H9 (cell line): ENCODE measurements around the gene TLE6. TPM values are rescaled to one million over a fixed set of nuclear protein-coding genes. Genes with fewer than 3 reads are reported as not detected.

Source experiments
- DNase-seq: peaks from one replicate; pipeline ENCODE4 v3.0.0-alpha.2; 2017
- H2AFZ ChIP-seq: one replicate; pipeline ENCODE4 v1.6.1; 2013; ENCODE audit warnings: mild to moderate bottlenecking, low read length, control low read depth, moderate library complexity
- H2AK5ac ChIP-seq: 2 replicates; pipeline ENCODE4 v1.6.1; 2013; ENCODE audit warnings: low read length, control low read depth, mixed read lengths; ENCODE audit not compliant: insufficient read length
- H2BK120ac ChIP-seq: one replicate; pipeline ENCODE4 v1.6.1; 2013; ENCODE audit warnings: low read depth, mild to moderate bottlenecking, low read length, control low read depth, inconsistent platforms; ENCODE audit not compliant: poor library complexity, severe bottlenecking
- H2BK12ac ChIP-seq: 2 replicates; pipeline ENCODE4 v1.6.1; 2013; ENCODE audit warnings: low read length, control low read depth, mixed read lengths, low read depth; ENCODE audit not compliant: insufficient read length
- H2BK15ac ChIP-seq: 2 replicates; pipeline ENCODE4 v1.6.1; 2013; ENCODE audit warnings: low read depth, low read length, control low read depth
- H2BK20ac ChIP-seq: one replicate; pipeline ENCODE4 v1.6.1; 2013; ENCODE audit warnings: low read depth, mild to moderate bottlenecking, low read length, control low read depth, inconsistent platforms; ENCODE audit not compliant: poor library complexity, severe bottlenecking
- H2BK5ac ChIP-seq: 2 replicates; pipeline ENCODE4 v1.6.1; 2013; ENCODE audit warnings: low read length, control low read depth, mixed read lengths; ENCODE audit not compliant: insufficient read length
- H3K14ac ChIP-seq: 2 replicates; pipeline ENCODE4 v1.6.1; 2013; ENCODE audit warnings: low read length, control low read depth; ENCODE audit not compliant: insufficient read depth
- H3K18ac ChIP-seq: 2 replicates; pipeline ENCODE4 v1.6.1; 2013; ENCODE audit warnings: low read depth, mild to moderate bottlenecking, mixed read lengths, low read length, control low read depth; ENCODE audit not compliant: insufficient read length
- H3K23ac ChIP-seq: 2 replicates; pipeline ENCODE4 v1.6.1; 2013; ENCODE audit warnings: low read length, control low read depth, mixed read lengths, low read depth; ENCODE audit not compliant: insufficient read length
- H3K23me2 ChIP-seq: 2 replicates; pipeline ENCODE4 v1.6.1; 2013; ENCODE audit warnings: low read depth, mild to moderate bottlenecking, mixed read lengths, low read length, control low read depth; ENCODE audit not compliant: insufficient read length, poor library complexity, severe bottlenecking
- H3K27ac ChIP-seq: 2 replicates; pipeline ENCODE4 v1.5.1; 2013; ENCODE audit warnings: low read length, control low read depth, mixed read lengths, low read depth; ENCODE audit not compliant: insufficient read length
- H3K27me3 ChIP-seq: 2 replicates; pipeline ENCODE4 v1.6.1; 2013; ENCODE audit warnings: low read length, control low read depth, inconsistent platforms; ENCODE audit not compliant: insufficient read depth
- H3K4ac ChIP-seq: 2 replicates; pipeline ENCODE4 v1.6.1; 2013; ENCODE audit warnings: low read depth, mild to moderate bottlenecking, control low read depth, inconsistent platforms, low read length, moderate library complexity
- H3K4me1 ChIP-seq: 2 replicates; pipeline ENCODE4 v1.6.1; 2013; ENCODE audit warnings: low read length, control low read depth, inconsistent platforms; ENCODE audit not compliant: insufficient read depth
- H3K4me2 ChIP-seq: 2 replicates; pipeline ENCODE4 v1.6.1; 2013; ENCODE audit warnings: low read length, control low read depth, mixed read lengths; ENCODE audit not compliant: insufficient read length, insufficient read depth
- H3K56ac ChIP-seq: 2 replicates; pipeline ENCODE4 v1.6.1; 2013; ENCODE audit warnings: low read depth, mild to moderate bottlenecking, mixed read lengths, low read length, control low read depth; ENCODE audit not compliant: insufficient read length
- H3K79me1 ChIP-seq: 2 replicates; pipeline ENCODE4 v1.6.1; 2013; ENCODE audit warnings: low read depth, mild to moderate bottlenecking, moderate library complexity, low read length, control low read depth, inconsistent platforms; ENCODE audit not compliant: insufficient read depth, poor library complexity, severe bottlenecking
- H3K79me2 ChIP-seq: 2 replicates; pipeline ENCODE4 v1.6.1; 2013; ENCODE audit warnings: low read length, control low read depth, inconsistent platforms; ENCODE audit not compliant: insufficient read depth
- H3K9ac ChIP-seq: 2 replicates; pipeline ENCODE4 v1.6.1; 2013; ENCODE audit warnings: low read length, control low read depth, mixed read lengths; ENCODE audit not compliant: insufficient read length; ENCODE audit errors: extremely low read depth
- H3K9me3 ChIP-seq: one replicate; pipeline ENCODE4 v1.6.1; 2013; ENCODE audit warnings: low read depth, low read length, inconsistent platforms; ENCODE audit not compliant: control insufficient read depth
- H3T11ph ChIP-seq: one replicate; pipeline ENCODE4 v1.6.1; 2013; ENCODE audit warnings: mild to moderate bottlenecking, low read length, control low read depth, inconsistent platforms
- H4K20me1 ChIP-seq: one replicate; pipeline ENCODE4 v1.6.1; 2013; ENCODE audit not compliant: control insufficient read depth, insufficient read length, insufficient read depth
- H4K5ac ChIP-seq: 2 replicates; pipeline ENCODE4 v1.6.1; 2013; ENCODE audit warnings: low read depth, mild to moderate bottlenecking, mixed read lengths, low read length, control low read depth; ENCODE audit not compliant: insufficient read length
- H4K8ac ChIP-seq: replicated peaks from 2 replicates; pipeline ENCODE4 v1.6.1; 2013; ENCODE audit warnings: low read length, control low read depth, mixed read lengths, low read depth; ENCODE audit not compliant: insufficient read length
- H4K91ac ChIP-seq: 2 replicates; pipeline ENCODE4 v1.6.1; 2013; ENCODE audit warnings: low read depth, mild to moderate bottlenecking, moderate library complexity, mixed read lengths, low read length, control low read depth; ENCODE audit not compliant: insufficient read length
- H3K27ac Mint-ChIP-seq, 3 experiments: 2 replicates in 2 of 3; 3 replicates in 1 of 3; pipeline ENCODE4 v1.8.0; 2020 to 2021; ENCODE audit warnings: mixed read lengths in 3 of 3, mild to moderate bottlenecking in 1 of 3, moderate library complexity in 1 of 3
- H3K27me3 Mint-ChIP-seq: 2 replicates; pipeline ENCODE4 v1.8.0; 2021; ENCODE audit warnings: low read depth, mild to moderate bottlenecking, moderate library complexity, mixed read lengths
- H3K36me3 Mint-ChIP-seq, 3 experiments: 2 replicates in 2 of 3; 3 replicates in 1 of 3; pipeline ENCODE4 v1.8.0; 2020 to 2021; ENCODE audit warnings: low read depth in 3 of 3, mixed read lengths in 3 of 3; ENCODE audit not compliant: insufficient read depth in 1 of 3
- H3K4me1 Mint-ChIP-seq, 2 experiments: 2 replicates each; pipeline ENCODE4 v1.8.0; 2020; ENCODE audit warnings: mixed read lengths in 2 of 2
- H3K4me3 Mint-ChIP-seq, 2 experiments: 2 replicates in 1 of 2; 3 replicates in 1 of 2; pipeline ENCODE4 v1.8.0; 2020 to 2021; ENCODE audit warnings: mild to moderate bottlenecking in 2 of 2, mixed read lengths in 2 of 2, moderate library complexity in 1 of 2
- H3K9me3 Mint-ChIP-seq, 2 experiments: 2 replicates in 1 of 2; 3 replicates in 1 of 2; pipeline ENCODE4 v1.8.0; 2020; ENCODE audit warnings: mild to moderate bottlenecking in 2 of 2, mixed read lengths in 2 of 2, moderate library complexity in 1 of 2
- WGBS: extraction: QIAGEN DNeasy Blood & Tissue Kit; methylation state at CpG from one replicate; pipeline ENCODE4 v1.1.7; 2013; ENCODE audit warnings: missing lambda C conversion rate, low lambda C conversion rate, mixed read lengths; ENCODE audit not compliant: insufficient read length; ENCODE audit errors: extremely low coverage; 5-methylcytosine and 5-hydroxymethylcytosine counted together
- total RNA-seq: library from RNA; stranded (reverse); gene quantifications from 2 replicates; pipeline ENCODE4 v1.2.1, GENCODE V29; 2021
- TF ChIP-seq, protein P1 (sequence below): fragments of 200-600 bp; sonication (generic); conservative IDR thresholded peaks from 3 replicates; pipeline ENCODE4 v1.8.0; 2021; ENCODE audit warnings: antibody characterized with exemption, mild to moderate bottlenecking

The TLE6 gene
- total RNA-seq, 1 experiment from 2014 or later = 1.7 TPM

DNA sequence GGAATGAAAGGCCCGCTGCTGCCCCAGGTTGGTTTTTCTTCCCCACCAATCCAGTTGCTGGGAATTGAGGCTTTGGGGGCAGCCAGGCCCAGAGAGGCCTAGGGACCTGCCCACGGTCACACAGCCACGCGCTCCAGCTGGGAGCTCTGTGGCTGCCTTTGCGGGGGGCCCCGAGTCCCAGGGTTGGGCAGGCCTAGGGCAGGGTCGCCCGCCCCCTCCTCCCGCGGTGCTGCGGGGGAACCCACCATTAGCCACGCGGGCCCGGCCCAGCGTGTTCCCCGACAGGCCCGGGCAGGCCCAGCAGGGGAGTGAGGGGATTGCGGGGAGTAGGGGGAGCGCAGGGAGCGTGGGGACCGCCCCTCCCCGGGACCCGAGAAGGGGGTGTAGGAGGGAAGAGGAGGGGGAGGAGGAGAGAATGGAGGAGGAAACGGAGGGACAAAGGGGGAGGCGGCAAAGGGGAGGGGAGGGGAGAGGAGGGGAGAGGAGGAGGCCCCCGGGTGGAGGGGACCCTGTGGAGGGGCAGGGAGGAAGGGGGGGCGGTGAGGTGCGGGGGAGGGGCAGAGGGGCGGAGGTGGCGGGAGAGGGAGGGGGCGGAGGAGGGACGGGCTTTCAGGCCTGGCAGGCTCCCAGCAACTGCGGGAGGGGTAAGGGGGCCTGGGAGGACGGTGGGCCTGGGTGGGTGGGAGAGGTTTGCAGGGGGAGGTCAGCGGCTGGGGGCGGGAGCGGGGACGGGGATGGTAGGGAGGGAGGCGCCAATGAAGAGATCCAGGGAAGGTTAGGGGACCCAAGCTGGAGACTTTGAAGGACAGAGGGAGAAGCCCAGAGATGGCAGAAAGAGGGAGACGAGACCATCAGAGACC lies 64.6 kb downstream of the TLE6 start:
- no peaks in the 10 kb centered on the region for H3K79me2 ChIP-seq
- Mint-ChIP-seq H3K4me1 (peaks cover 18 to 38% of the 10 kb centered on the region in 2 experiments), H3K9me3 (peaks cover 0 to 7% of the 10 kb centered on the region in 2 experiments; a peak in 2 of 5 replicates), H3K27ac (peak overlapping the region in 1 of 3 experiments; percentile 66; a peak in 3 of 7 replicates), H3K27me3 (peaks cover 73% of the 10 kb centered on the region), H3K4me3 (peak overlapping the region; percentile 17 to 68; a peak in 4 of 5 replicates), H3K36me3 (no peaks in the 10 kb centered on the region)
- H3K23ac ChIP-seq = no peak overlapping the region
- H3K4ac ChIP-seq = no peak overlapping the region
- peak overlapping the region; percentile 58; the same call in 1 of the 2 replicates for H3K14ac ChIP-seq
- no peak overlapping the region for H4K5ac ChIP-seq
- H3K23me2 ChIP-seq = peaks cover 3% of the 10 kb centered on the region
- H2BK120ac ChIP-seq = no peak overlapping the region
- no peak overlapping the region for H3K27ac ChIP-seq
- no peak for DNase-seq
- no peak overlapping the region for H4K91ac ChIP-seq
- no peak overlapping the region for H3K18ac ChIP-seq
- H4K8ac ChIP-seq = no peak overlapping the region
- no peaks in the 10 kb centered on the region for H4K20me1 ChIP-seq
- H3K4me1 ChIP-seq = peaks cover 3% of the 10 kb centered on the region; the same call in 1 of the 2 replicates
- no peaks in the 10 kb centered on the region for H3K9me3 ChIP-seq
- no peak overlapping the region for H2AFZ ChIP-seq
- TF ChIP-seq, protein P1, sequence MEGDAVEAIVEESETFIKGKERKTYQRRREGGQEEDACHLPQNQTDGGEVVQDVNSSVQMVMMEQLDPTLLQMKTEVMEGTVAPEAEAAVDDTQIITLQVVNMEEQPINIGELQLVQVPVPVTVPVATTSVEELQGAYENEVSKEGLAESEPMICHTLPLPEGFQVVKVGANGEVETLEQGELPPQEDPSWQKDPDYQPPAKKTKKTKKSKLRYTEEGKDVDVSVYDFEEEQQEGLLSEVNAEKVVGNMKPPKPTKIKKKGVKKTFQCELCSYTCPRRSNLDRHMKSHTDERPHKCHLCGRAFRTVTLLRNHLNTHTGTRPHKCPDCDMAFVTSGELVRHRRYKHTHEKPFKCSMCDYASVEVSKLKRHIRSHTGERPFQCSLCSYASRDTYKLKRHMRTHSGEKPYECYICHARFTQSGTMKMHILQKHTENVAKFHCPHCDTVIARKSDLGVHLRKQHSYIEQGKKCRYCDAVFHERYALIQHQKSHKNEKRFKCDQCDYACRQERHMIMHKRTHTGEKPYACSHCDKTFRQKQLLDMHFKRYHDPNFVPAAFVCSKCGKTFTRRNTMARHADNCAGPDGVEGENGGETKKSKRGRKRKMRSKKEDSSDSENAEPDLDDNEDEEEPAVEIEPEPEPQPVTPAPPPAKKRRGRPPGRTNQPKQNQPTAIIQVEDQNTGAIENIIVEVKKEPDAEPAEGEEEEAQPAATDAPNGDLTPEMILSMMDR = no peak
- WGBS = no CpG with 5 or more reads among the region's 40 CpGs
- H2BK5ac ChIP-seq = no peak overlapping the region
- peak overlapping the region; percentile 50 for H3K4me2 ChIP-seq
- no peaks in the 10 kb centered on the region for H3K27me3 ChIP-seq
- H3K9ac ChIP-seq = no peak overlapping the region
- no peak overlapping the region for H2BK15ac ChIP-seq
- no peak overlapping the region for H3K56ac ChIP-seq
- H3T11ph ChIP-seq = no peak overlapping the region
- H2BK20ac ChIP-seq = no peak overlapping the region
- H2AK5ac ChIP-seq = no peak overlapping the region
- no peak overlapping the region for H2BK12ac ChIP-seq
- no peaks in the 10 kb centered on the region for H3K79me1 ChIP-seq
